Left ventricle myocardium inferior (tissue), 1 donor: ENCODE measurements around the gene SEPHS1. TPM values are rescaled to one million over a fixed set of nuclear protein-coding genes. Genes with fewer than 3 reads are reported as not detected.
"Not testable (repeated sequence)": the region's sequence is repeated elsewhere in the genome, so short reads cannot be mapped to it uniquely, and the experiment has no call there.

Experiments used
- DNase-seq: peaks from one replicate; pipeline ENCODE4 v3.0.0-alpha.2; 2020
- H3K27ac ChIP-seq: fragments of 200-600 bp; replicated peaks from 2 replicates; pipeline ENCODE4 v1.8.0; 2021
- H3K27me3 ChIP-seq: fragments of 200-600 bp; 2 replicates; pipeline ENCODE4 v1.8.0; 2021; ENCODE audit warnings: low read depth
- H3K36me3 ChIP-seq: fragments of 200-600 bp; 2 replicates; pipeline ENCODE4 v1.8.0; 2021
- H3K4me1 ChIP-seq: fragments of 200-600 bp; 2 replicates; pipeline ENCODE4 v1.8.0; 2021
- H3K4me3 ChIP-seq: fragments of 200-600 bp; 2 replicates; pipeline ENCODE4 v1.8.0; 2021; ENCODE audit warnings: mild to moderate bottlenecking, moderate library complexity
- H3K9me3 ChIP-seq: fragments of 200-600 bp; replicated peaks from 2 replicates; pipeline ENCODE4 v1.8.0; 2021
- intact Hi-C: fragments of 100-400 bp; cut with micrococcal nuclease; formaldehyde crosslinking; loops from one replicate; pipeline ENCODE4 v1.11.0; 2022
- total RNA-seq: library from RNA; stranded (reverse); fragmentation: NEBNext Ultra II Directional; extraction: Animal tissue kit (Norgen Biotek cat#: 25700); gene quantifications from one replicate; pipeline ENCODE4 v1.2.1, GENCODE V29; 2021
- TF ChIP-seq, protein P1 (sequence below): fragments of 200-600 bp; IDR thresholded peaks from 2 replicates; pipeline ENCODE4 v1.8.0; 2021; ENCODE audit warnings: antibody characterized with exemption, mild to moderate bottlenecking, borderline replicate concordance
- donor health status: DM: no; HTN: yes; CAD: no; lungs with severe emphysema.

Gene SEPHS1
- total RNA-seq, 1 donor from 2014 or later = 26.0 TPM

DNA sequence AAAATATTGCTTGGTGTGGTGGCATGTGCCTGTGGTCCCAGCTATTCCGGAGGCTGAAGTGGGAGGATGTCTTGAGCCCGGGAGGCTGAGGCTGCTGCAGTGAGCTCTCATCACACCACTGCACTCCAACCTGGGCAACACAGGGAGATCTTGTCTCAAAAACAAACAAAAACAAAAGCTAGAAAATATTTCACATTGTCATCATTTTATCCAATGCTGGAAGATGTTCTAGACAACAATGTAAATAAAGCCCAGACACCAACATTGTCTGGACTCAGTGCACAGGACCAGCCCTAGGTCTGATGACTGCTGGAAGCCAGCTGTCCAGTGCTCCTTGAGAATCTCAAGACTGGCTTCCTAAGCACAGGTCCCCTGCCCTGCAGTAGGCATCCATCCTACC, 13.5 kb downstream of the SEPHS1 start:
- intact Hi-C loops = no loop called here
- Histone ChIP-seq H3K4me3 (no peak overlapping the region), H3K9me3 (no peaks in the 10 kb centered on the region), H3K27me3 (no peaks in the 10 kb centered on the region), H3K36me3 (peaks cover 64% of the 10 kb centered on the region), H3K4me1 (peaks cover 22% of the 10 kb centered on the region), H3K27ac (no peak overlapping the region)
- DNase-seq = no peak
- TF ChIP-seq, protein P1, sequence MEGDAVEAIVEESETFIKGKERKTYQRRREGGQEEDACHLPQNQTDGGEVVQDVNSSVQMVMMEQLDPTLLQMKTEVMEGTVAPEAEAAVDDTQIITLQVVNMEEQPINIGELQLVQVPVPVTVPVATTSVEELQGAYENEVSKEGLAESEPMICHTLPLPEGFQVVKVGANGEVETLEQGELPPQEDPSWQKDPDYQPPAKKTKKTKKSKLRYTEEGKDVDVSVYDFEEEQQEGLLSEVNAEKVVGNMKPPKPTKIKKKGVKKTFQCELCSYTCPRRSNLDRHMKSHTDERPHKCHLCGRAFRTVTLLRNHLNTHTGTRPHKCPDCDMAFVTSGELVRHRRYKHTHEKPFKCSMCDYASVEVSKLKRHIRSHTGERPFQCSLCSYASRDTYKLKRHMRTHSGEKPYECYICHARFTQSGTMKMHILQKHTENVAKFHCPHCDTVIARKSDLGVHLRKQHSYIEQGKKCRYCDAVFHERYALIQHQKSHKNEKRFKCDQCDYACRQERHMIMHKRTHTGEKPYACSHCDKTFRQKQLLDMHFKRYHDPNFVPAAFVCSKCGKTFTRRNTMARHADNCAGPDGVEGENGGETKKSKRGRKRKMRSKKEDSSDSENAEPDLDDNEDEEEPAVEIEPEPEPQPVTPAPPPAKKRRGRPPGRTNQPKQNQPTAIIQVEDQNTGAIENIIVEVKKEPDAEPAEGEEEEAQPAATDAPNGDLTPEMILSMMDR = no peak

DNA sequence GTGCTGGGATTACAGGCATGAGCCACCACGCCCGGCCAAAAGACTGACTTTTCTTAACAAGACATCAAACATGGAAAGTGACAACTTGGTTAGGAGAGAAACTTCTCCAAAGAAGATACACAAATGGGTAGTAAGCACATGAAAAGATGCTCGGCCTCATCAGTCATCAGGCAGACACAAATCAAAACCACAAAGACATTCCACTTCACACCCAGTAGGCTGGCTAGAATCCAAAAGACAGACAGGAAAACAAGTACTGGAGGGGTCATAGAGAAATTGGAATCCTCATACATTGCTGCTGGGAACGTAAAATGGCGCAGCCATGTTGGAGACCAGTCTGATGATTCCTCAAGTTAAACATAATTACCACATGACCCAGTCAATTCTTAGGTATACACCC, 16.4 kb downstream of the SEPHS1 start:
- intact Hi-C loops = no loop called here
- no peak overlapping the region for H3K4me3 ChIP-seq
- H3K36me3 ChIP-seq = peaks cover 85% of the 10 kb centered on the region
- H3K27me3 ChIP-seq = no peaks in the 10 kb centered on the region
- H3K9me3 ChIP-seq = no peaks in the 10 kb centered on the region
- no peak for DNase-seq
- peaks cover 14% of the 10 kb centered on the region for H3K4me1 ChIP-seq
- TF ChIP-seq, protein P1 = no peak
- H3K27ac ChIP-seq = no peak overlapping the region

DNA sequence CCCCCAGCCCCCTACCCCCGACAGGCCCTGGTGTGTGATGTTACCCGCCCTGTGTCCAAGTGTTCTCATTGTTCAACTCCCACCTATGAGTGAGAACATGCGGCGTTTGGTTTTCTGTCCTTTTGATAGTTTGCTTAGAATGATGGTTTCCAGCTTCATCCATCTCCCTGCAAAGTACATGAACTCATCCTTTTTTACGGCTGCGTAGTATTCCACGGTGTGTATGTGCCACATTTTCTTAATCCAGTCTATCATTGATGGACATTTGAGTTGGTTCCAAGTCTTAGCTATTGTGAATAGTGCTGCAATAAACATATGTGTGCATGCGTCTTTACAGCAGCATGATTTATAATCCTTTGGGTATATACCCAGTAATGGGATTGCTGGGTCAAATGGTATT, 17.1 kb downstream of the SEPHS1 start:
- H3K4me3 ChIP-seq, H3K27me3 ChIP-seq, intact Hi-C loops, H3K27ac ChIP-seq, H3K9me3 ChIP-seq, DNase-seq: not testable (repeated sequence)
- peaks cover 92% of the 10 kb centered on the region for H3K36me3 ChIP-seq
- peaks cover 14% of the 10 kb centered on the region for H3K4me1 ChIP-seq

DNA sequence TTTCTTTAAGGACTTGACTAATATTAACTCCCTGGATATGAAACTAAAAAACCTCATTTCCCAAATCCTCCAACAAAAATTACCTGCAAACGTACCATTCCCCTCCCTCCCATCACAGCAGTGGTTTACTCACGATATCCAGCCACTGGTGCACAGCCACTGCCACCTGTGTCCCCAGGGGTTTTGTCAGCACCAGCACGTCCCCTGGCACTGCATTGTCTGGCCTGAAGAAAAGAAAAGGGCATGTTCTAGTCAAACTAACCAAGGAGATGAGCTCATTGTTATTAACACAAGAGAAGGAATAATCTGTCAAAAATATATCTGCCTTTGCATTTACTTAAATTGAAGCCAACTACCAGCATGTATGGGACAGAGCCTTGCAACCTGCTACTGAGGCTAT, 18.5 kb downstream of the SEPHS1 start:
- intact Hi-C loops = no loop called here
- no peak for DNase-seq
- Histone ChIP-seq H3K9me3 (no peaks in the 10 kb centered on the region), H3K36me3 (peaks cover 89% of the 10 kb centered on the region), H3K27me3 (no peaks in the 10 kb centered on the region), H3K27ac (no peak overlapping the region), H3K4me1 (peaks cover 14% of the 10 kb centered on the region), H3K4me3 (no peak overlapping the region)
- TF ChIP-seq, protein P1 = no peak

DNA sequence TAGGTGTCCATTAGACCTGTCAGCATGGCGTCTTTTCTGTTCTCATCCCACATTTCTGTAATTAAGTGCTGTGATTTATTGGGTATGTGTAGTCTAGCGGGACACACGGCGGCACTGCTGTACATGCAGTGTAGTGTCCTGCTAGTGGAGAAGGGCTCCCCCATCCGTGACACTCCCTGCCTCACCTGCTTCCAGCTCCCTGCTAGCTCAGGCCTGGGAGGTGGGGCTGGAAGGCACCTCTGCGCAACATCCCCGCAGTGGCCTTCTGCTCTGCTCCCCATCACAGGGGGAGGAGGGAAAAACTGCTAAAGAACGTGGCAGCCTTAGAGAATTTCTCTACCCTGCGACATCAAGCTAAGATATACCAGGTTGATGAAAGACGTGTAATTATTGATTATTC, 19.5 kb downstream of the SEPHS1 start:
- no peaks in the 10 kb centered on the region for H3K27me3 ChIP-seq
- intact Hi-C loops = no loop called here
- no peak overlapping the region for H3K27ac ChIP-seq
- H3K4me1 ChIP-seq = peaks cover 14% of the 10 kb centered on the region
- H3K4me3 ChIP-seq = no peak overlapping the region
- peaks cover 90% of the 10 kb centered on the region for H3K36me3 ChIP-seq
- no peak for DNase-seq
- TF ChIP-seq, protein P1 = no peak
- H3K9me3 ChIP-seq = no peaks in the 10 kb centered on the region

DNA sequence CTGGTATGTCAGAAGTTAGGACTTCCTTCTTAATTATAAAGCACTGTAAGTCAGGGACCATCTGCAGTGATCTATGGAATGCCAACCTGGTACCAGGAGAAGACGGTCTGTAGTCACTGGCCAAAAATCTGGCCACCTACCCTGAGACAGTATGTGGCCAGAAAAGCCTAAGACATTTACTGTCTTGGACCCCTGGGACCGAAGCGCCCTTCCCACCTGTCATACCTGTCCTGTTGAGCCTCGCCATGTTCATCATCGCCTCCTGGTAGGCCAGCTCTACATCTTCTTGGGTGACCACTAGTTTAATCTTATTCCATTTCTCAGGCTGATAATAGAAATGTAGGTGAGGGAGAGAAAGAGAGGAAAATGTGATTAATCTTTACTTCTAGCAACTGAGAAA, 20.0 kb downstream of the SEPHS1 start:
- TF ChIP-seq, protein P1 = no peak
- no peak overlapping the region for H3K4me3 ChIP-seq
- peak overlapping the region; percentile 22 for H3K27ac ChIP-seq
- peaks cover 90% of the 10 kb centered on the region for H3K36me3 ChIP-seq
- peaks cover 14% of the 10 kb centered on the region for H3K4me1 ChIP-seq
- H3K9me3 ChIP-seq = no peaks in the 10 kb centered on the region
- H3K27me3 ChIP-seq = no peaks in the 10 kb centered on the region
- intact Hi-C loops = no loop called here
- DNase-seq = no peak
